OCI-LY3 (cell line): ENCODE data around the gene OASL.

Experiments
- H2AFZ ChIP-seq: fragments of 200-600, 300-600 bp; shearing (Covaris generic); 2 replicates; pipeline ENCODE4 v1.6.0; 2014; ENCODE audit warnings: antibody characterized with exemption, low read depth, low read length
- H3K27ac ChIP-seq: fragments of 200-600, 300-600 bp; sonication (generic); 2 replicates; pipeline ENCODE4 v1.5.1; 2014; ENCODE audit warnings: mild to moderate bottlenecking, low read length, moderate library complexity, mixed read lengths
- H3K27me3 ChIP-seq: fragments of 200-600, 300-600 bp; sonication (generic); 2 replicates; pipeline ENCODE4 v1.6.1; 2014; ENCODE audit warnings: low read depth, low read length, mixed read lengths
- H3K36me3 ChIP-seq: fragments of 200-600, 300-600 bp; sonication (generic); replicated peaks from 2 replicates; pipeline ENCODE3; 2014; ENCODE audit warnings: low read depth, low read length, mixed read lengths
- H3K4me1 ChIP-seq: fragments of 300-600, 200-600 bp; sonication (generic); 2 replicates; pipeline ENCODE4 v1.6.1; 2014; ENCODE audit warnings: low read length, mixed read lengths
- H3K4me2 ChIP-seq: fragments of 200-600, 300-600 bp; sonication (generic); 2 replicates; pipeline ENCODE4 v1.6.1; 2014; ENCODE audit warnings: low read length, mixed read lengths
- H3K4me3 ChIP-seq: fragments of 300-600, 200-600 bp; sonication (generic); 2 replicates; pipeline ENCODE4 v1.5.1; 2014; ENCODE audit warnings: antibody characterized with exemption, mild to moderate bottlenecking, low read length, moderate library complexity
- H3K79me2 ChIP-seq: fragments of 300-600, 200-600 bp; shearing (Covaris generic); 2 replicates; pipeline ENCODE4 v1.6.1; 2014; ENCODE audit warnings: mild to moderate bottlenecking, low read length, mixed read lengths
- H3K9ac ChIP-seq: fragments of 300-600, 200-600 bp; shearing (Covaris generic); 2 replicates; pipeline ENCODE4 v1.6.0; 2014; ENCODE audit warnings: mild to moderate bottlenecking, low read length, moderate library complexity
- H3K9me3 ChIP-seq: fragments of 200-600, 300-600 bp; shearing (Covaris generic); 2 replicates; pipeline ENCODE4 v1.6.1; 2014; ENCODE audit warnings: low read length, mixed read lengths; ENCODE audit not compliant: insufficient read depth
- H4K20me1 ChIP-seq: fragments of 200-600, 300-600 bp; sonication (generic); 2 replicates; pipeline ENCODE4 v1.6.1; 2016; ENCODE audit warnings: low read length, mixed read lengths; ENCODE audit not compliant: insufficient read depth
- CTCF ChIP-seq: fragments of 200-600, 300-600 bp; sonication (generic); IDR thresholded peaks from 2 replicates; pipeline ENCODE4 v1.5.1; 2014; ENCODE audit warnings: antibody characterized with exemption, low read length, low read depth
- EZH2phosphoT487 ChIP-seq: fragments of 200-600 bp; shearing (Covaris generic); IDR thresholded peaks from 2 replicates; pipeline ENCODE4 v1.6.1; 2018; ENCODE audit warnings: antibody characterized with exemption, mixed run types, low read depth

OASL gene

DNA sequence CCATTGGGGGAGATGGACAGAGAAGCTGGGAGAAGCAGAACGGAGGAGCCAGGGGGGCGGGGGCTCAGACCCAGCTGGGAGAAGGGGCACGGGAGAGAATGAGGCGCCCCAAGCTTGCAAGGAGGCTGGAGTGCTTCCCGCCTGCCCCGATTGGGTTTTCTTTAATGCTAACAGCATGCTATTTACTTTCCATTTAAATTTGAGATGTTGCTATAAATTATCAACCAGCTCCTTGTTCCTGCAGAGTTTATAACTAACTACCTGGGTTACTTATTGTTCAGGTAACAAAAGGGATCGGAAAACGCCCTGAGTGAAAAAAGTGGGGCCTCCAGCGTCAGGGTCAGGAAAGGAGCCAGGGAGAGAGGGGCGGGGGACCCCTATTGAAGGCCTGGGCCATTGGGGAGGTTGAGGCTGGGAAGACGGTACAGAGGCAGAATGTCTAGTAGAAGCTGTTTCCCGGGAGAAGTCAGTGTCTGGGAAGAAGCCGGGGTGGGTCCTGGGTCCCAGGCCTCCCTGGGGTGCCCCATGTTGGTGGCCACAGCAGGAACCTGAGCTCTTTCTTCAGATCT lies 58.2 kb downstream of the OASL start:
- no peaks in the 10 kb centered on the region for H3K36me3 ChIP-seq
- TF ChIP-seq CTCF (no peak), EZH2phosphoT487 (no peak)
- H3K27ac ChIP-seq = no peak overlapping the region
- H3K9ac ChIP-seq = no peak overlapping the region
- H3K4me3 ChIP-seq = no peak overlapping the region
- no peaks in the 10 kb centered on the region for H4K20me1 ChIP-seq
- no peaks in the 10 kb centered on the region for H3K4me1 ChIP-seq
- H3K4me2 ChIP-seq = no peak overlapping the region
- H3K27me3 ChIP-seq = no peaks in the 10 kb centered on the region
- no peak overlapping the region for H2AFZ ChIP-seq
- H3K9me3 ChIP-seq = no peaks in the 10 kb centered on the region
- no peaks in the 10 kb centered on the region for H3K79me2 ChIP-seq

GRCh38 chr12:120979862-120980696 lies 59.0 kb downstream of the OASL start:
- H2AFZ ChIP-seq = no peak overlapping the region

GRCh38 chr12:120979220-120979861 lies 59.7 kb downstream of the OASL start:
- no peak overlapping the region for H2AFZ ChIP-seq
- no peaks in the 10 kb centered on the region for H3K27me3 ChIP-seq
- H3K36me3 ChIP-seq = no peaks in the 10 kb centered on the region
- H3K4me2 ChIP-seq = no peak overlapping the region
- no peak overlapping the region for H3K27ac ChIP-seq
- H3K9ac ChIP-seq = no peak overlapping the region
- no peaks in the 10 kb centered on the region for H3K9me3 ChIP-seq
- no peaks in the 10 kb centered on the region for H4K20me1 ChIP-seq
- no peaks in the 10 kb centered on the region for H3K79me2 ChIP-seq
- H3K4me3 ChIP-seq = no peak overlapping the region
- no peaks in the 10 kb centered on the region for H3K4me1 ChIP-seq
- TF ChIP-seq EZH2phosphoT487 (no peak), CTCF (no peak)

More at GRCh38 chr12:120979862-120980696, 59.0 kb downstream of the OASL start:
- H3K79me2 ChIP-seq = no peaks in the 10 kb centered on the region
- no peak overlapping the region for H3K4me3 ChIP-seq
- TF ChIP-seq CTCF (no peak), EZH2phosphoT487 (no peak)
- H3K27me3 ChIP-seq = no peaks in the 10 kb centered on the region
- H3K9ac ChIP-seq = no peak overlapping the region
- no peaks in the 10 kb centered on the region for H3K4me1 ChIP-seq
- no peaks in the 10 kb centered on the region for H3K9me3 ChIP-seq
- no peak overlapping the region for H3K4me2 ChIP-seq
- no peak overlapping the region for H3K27ac ChIP-seq
- H4K20me1 ChIP-seq = no peaks in the 10 kb centered on the region
- no peaks in the 10 kb centered on the region for H3K36me3 ChIP-seq
